ENCODE measurements around the gene FOLR3. TPM values are rescaled to one million over a fixed set of nuclear protein-coding genes. Genes with fewer than 3 reads are reported as not detected.
A peak's percentile ranks its signal among the peaks of the same experiment; 100 is the strongest.

FOLR3 gene
- total and polyA plus RNA-seq, 7 experiments from 2014 or later, result 3.4 to 4.6 TPM; not detected in 5

GRCh38 chr11:72111300-72112142 is 24.0 kb upstream of the FOLR3 start:
- H3K36me3 ChIP-seq (ENCODE audit: control insufficient read depth in 2 of 3, insufficient read depth in 3 of 3, low read length in 3 of 3), result peaks cover 0 to 21% (median 4%) of the 10 kb centered on the region in 3 experiments
- peaks cover 4 to 18% (median 7%) of the 10 kb centered on the region in 5 donors for H3K36me3 Mint-ChIP-seq
- no peaks in the 10 kb centered on the region for H3K9me3 ChIP-seq (ENCODE audit: control insufficient read depth in 2 of 3, low read length in 3 of 3)
- peak overlapping the region; percentile 92 for H3K27ac ChIP-seq (ENCODE audit: low read depth, low read length)
- POLR2A ChIA-PET, result interaction anchor here (1.0 to 3.5 kb wide), 12 partner anchors 9 to 183 kb away, joined by 3 to 69 read pairs (median 9); partner anchors contain the start of genes LAMTOR1, RNF121 and XNDC1N
- DNase-seq (no peak), ATAC-seq (no peak)
- peaks cover 12 to 29% (median 25%) of the 10 kb centered on the region in 7 donors for H3K4me1 Mint-ChIP-seq
- intact Hi-C loops (cut with micrococcal nuclease), result loop anchor here (1.0 to 10.0 kb wide), 11 partner anchors 8 to 1907 kb away; partner anchors contain the start of genes CLPB (in 2 of the 2), LAMTOR1 (in 2 of the 2), LRRC51 (in 2 of the 2) and NUMA1 (in 2 of the 2)
- peak overlapping the region; percentile 73 to 100 (median 96) for H3K4me3 Mint-ChIP-seq
- peak overlapping the region; percentile 85 for H3K4me3 ChIP-seq (ENCODE audit: low read length)
- H3K27me3 Mint-ChIP-seq, result peaks cover 0 to 2% (median 0%) of the 10 kb centered on the region in 5 donors
- H3K27ac Mint-ChIP-seq, result peak overlapping the region; percentile 97 to 100 (median 98)
- H3K27me3 ChIP-seq (ENCODE audit: control insufficient read depth in 2 of 2, insufficient read depth in 2 of 2, low read length in 2 of 2), result no peaks in the 10 kb centered on the region
- H3K9me3 Mint-ChIP-seq, result peaks cover 0 to 3% (median 0%) of the 10 kb centered on the region in 11 donors
- CTCF ChIA-PET, result interaction anchor here (2.2 kb wide), 1 partner anchor 21 kb away, joined by 4 read pairs; no protein-coding TSS in a partner anchor
- peaks cover 12 to 14% of the 10 kb centered on the region in 2 donors for H3K4me1 ChIP-seq (ENCODE audit: control insufficient read depth in 2 of 2, insufficient read depth in 2 of 2, low read length in 2 of 2)

GRCh38 chr11:72112143-72112977 is 23.2 kb upstream of the FOLR3 start, which contains the start of gene ANAPC15:
TSS of gene ANAPC15 (minus strand) at chr11:72112695. CDS start at chr11:72111276, 1,419 bp downstream.
- ATAC-seq, result peak; percentile 91

GRCh38 chr11:72112978-72113808 is 22.3 kb upstream of the FOLR3 start:
- ChIA-PET CTCF (interaction anchor here (0.9 to 2.2 kb wide), 3 partner anchors 23 to 110 kb away, joined by 4 read pairs; no protein-coding TSS in a partner anchor), POLR2A (interaction anchor here (0.7 to 3.5 kb wide), 18 partner anchors 11 to 1666 kb away, joined by 3 to 69 read pairs (median 6); partner anchors contain the start of genes CLPB, LAMTOR1, RNF121 and XNDC1N)
- DNase-seq, result no peak

More at GRCh38 chr11:72112143-72112977, 23.2 kb upstream of the FOLR3 start, which contains the start of gene ANAPC15:
- peak within 1 kb of the TSS; percentile 97 to 100 (median 98) for H3K27ac Mint-ChIP-seq
- intact Hi-C loops (cut with micrococcal nuclease), result loop anchor here (1.0 to 10.0 kb wide), 11 partner anchors 9 to 1908 kb away; partner anchors contain the start of genes CLPB (in 2 of the 2), LAMTOR1 (in 2 of the 2), LRRC51 (in 2 of the 2) and NUMA1 (in 2 of the 2)
- peaks cover 0 to 3% (median 0%) of the 10 kb centered on the region in 11 donors for H3K9me3 Mint-ChIP-seq
- peaks cover 4 to 16% (median 7%) of the 10 kb centered on the region in 5 donors for H3K36me3 Mint-ChIP-seq
- Histone ChIP-seq H3K36me3 (ENCODE audit: control insufficient read depth in 2 of 3, insufficient read depth in 3 of 3, low read length in 3 of 3) (peaks cover 0 to 21% (median 4%) of the 10 kb centered on the region in 3 experiments), H3K27ac (ENCODE audit: low read depth, low read length) (peak within 1 kb of the TSS; percentile 92), H3K27me3 (ENCODE audit: control insufficient read depth in 2 of 2, insufficient read depth in 2 of 2, low read length in 2 of 2) (no peaks in the 10 kb centered on the region), H3K4me3 (ENCODE audit: low read length) (peak within 1 kb of the TSS; percentile 85), H3K9me3 (ENCODE audit: control insufficient read depth in 2 of 3, low read length in 3 of 3) (no peaks in the 10 kb centered on the region), H3K4me1 (ENCODE audit: control insufficient read depth in 2 of 2, insufficient read depth in 2 of 2, low read length in 2 of 2) (peaks cover 12 to 14% of the 10 kb centered on the region in 2 donors)
- peak; percentile 83 to 100 (median 99) for DNase-seq
- H3K27me3 Mint-ChIP-seq, result peaks cover 0 to 5% (median 0%) of the 10 kb centered on the region in 5 donors
- peaks cover 12 to 29% (median 25%) of the 10 kb centered on the region in 7 donors for H3K4me1 Mint-ChIP-seq
- H3K4me3 Mint-ChIP-seq, result peak within 1 kb of the TSS; percentile 73 to 100 (median 96)
- ChIA-PET CTCF (interaction anchor here (0.9 to 2.2 kb wide), 2 partner anchors 22 to 111 kb away, joined by 4 read pairs; no protein-coding TSS in a partner anchor), POLR2A (interaction anchor here (0.7 to 3.5 kb wide), 20 partner anchors 10 to 1667 kb away, joined by 3 to 69 read pairs (median 4); partner anchors contain the start of genes CLPB, LAMTOR1, RNF121 and XNDC1N)

GRCh38 chr11:72114570-72114969 is 21.0 kb upstream of the FOLR3 start:
- H3K27ac ChIP-seq (ENCODE audit: low read depth, low read length), result no peak overlapping the region
- Mint-ChIP-seq H3K4me3 (no peak overlapping the region), H3K4me1 (peaks cover 13 to 29% (median 25%) of the 10 kb centered on the region in 7 donors), H3K9me3 (peaks cover 0 to 3% (median 0%) of the 10 kb centered on the region in 11 donors), H3K27ac (peak overlapping the region in 7 of 9 donors; percentile 2 to 98 (median 80)), H3K27me3 (peaks cover 0 to 12% (median 5%) of the 10 kb centered on the region in 5 donors), H3K36me3 (peaks cover 4 to 10% (median 6%) of the 10 kb centered on the region in 5 donors)
- ChIA-PET POLR2A (no interaction called here), CTCF (no interaction called here)
- H3K27me3 ChIP-seq (ENCODE audit: control insufficient read depth in 2 of 2, insufficient read depth in 2 of 2, low read length in 2 of 2), result no peaks in the 10 kb centered on the region
- DNase-seq (peak in 1 of 9 donors; percentile 1), ATAC-seq (no peak)
- intact Hi-C loops (cut with micrococcal nuclease), result loop anchor here in 1 of 2 donors (10.0 kb wide), 2 partner anchors 680 to 1910 kb away; partner anchors contain the start of genes FADD and STARD10
- H3K4me1 ChIP-seq (ENCODE audit: control insufficient read depth in 2 of 2, insufficient read depth in 2 of 2, low read length in 2 of 2), result peaks cover 12 to 14% of the 10 kb centered on the region in 2 donors
- H3K4me3 ChIP-seq (ENCODE audit: low read length), result no peak overlapping the region
- H3K9me3 ChIP-seq (ENCODE audit: control insufficient read depth in 2 of 3, low read length in 3 of 3), result no peaks in the 10 kb centered on the region
- H3K36me3 ChIP-seq (ENCODE audit: control insufficient read depth in 2 of 3, insufficient read depth in 3 of 3, low read length in 3 of 3), result peaks cover 0 to 7% (median 4%) of the 10 kb centered on the region in 3 experiments

More at GRCh38 chr11:72112978-72113808, 22.3 kb upstream of the FOLR3 start:
- Mint-ChIP-seq H3K4me3 (peak overlapping the region; percentile 73 to 100 (median 96)), H3K9me3 (peaks cover 0 to 3% (median 0%) of the 10 kb centered on the region in 11 donors), H3K4me1 (peaks cover 12 to 29% (median 25%) of the 10 kb centered on the region in 7 donors), H3K27ac (peak overlapping the region; percentile 97 to 100 (median 98)), H3K27me3 (peaks cover 0 to 8% (median 0%) of the 10 kb centered on the region in 5 donors), H3K36me3 (peaks cover 4 to 10% (median 6%) of the 10 kb centered on the region in 5 donors)
- peaks cover 12 to 14% of the 10 kb centered on the region in 2 donors for H3K4me1 ChIP-seq (ENCODE audit: control insufficient read depth in 2 of 2, insufficient read depth in 2 of 2, low read length in 2 of 2)
- peaks cover 0 to 18% (median 4%) of the 10 kb centered on the region in 3 experiments for H3K36me3 ChIP-seq (ENCODE audit: control insufficient read depth in 2 of 3, insufficient read depth in 3 of 3, low read length in 3 of 3)
- H3K27me3 ChIP-seq (ENCODE audit: control insufficient read depth in 2 of 2, insufficient read depth in 2 of 2, low read length in 2 of 2), result no peaks in the 10 kb centered on the region
- peak overlapping the region; percentile 85 for H3K4me3 ChIP-seq (ENCODE audit: low read length)
- intact Hi-C loops (cut with micrococcal nuclease), result loop anchor here (1.0 to 10.0 kb wide), 11 partner anchors 10 to 1908 kb away; partner anchors contain the start of genes CLPB (in 2 of the 2), LAMTOR1 (in 2 of the 2), LRRC51 (in 2 of the 2) and NUMA1 (in 2 of the 2)
- peak overlapping the region; percentile 92 for H3K27ac ChIP-seq (ENCODE audit: low read depth, low read length)
- no peaks in the 10 kb centered on the region for H3K9me3 ChIP-seq (ENCODE audit: control insufficient read depth in 2 of 3, low read length in 3 of 3)
- no peak for ATAC-seq
